Thoracic aorta (tissue), 2 donors: Measurements from ENCODE around the gene RBM28. TPM values are rescaled to one million over a fixed set of nuclear protein-coding genes. Genes with fewer than 3 reads are reported as not detected.

Source experiments
- ATAC-seq: fragments of 150-250 bp; one replicate; pipeline ENCODE4 v1.8.0; 2017; ENCODE audit warnings: low read depth; ENCODE audit not compliant: insufficient number of reproducible peaks, low FRiP score
- DNase-seq: peaks from one replicate; pipeline ENCODE4 v3.0.0-alpha.2; 2020; ENCODE audit warnings: low spot score
- H3K27ac ChIP-seq, 2 donors: fragments of 200-600 bp; sonication (generic); 1 replicate in 1 of 2; 2 replicates in 1 of 2; pipeline ENCODE4 v1.5.1; 2016; ENCODE audit warnings: mild to moderate bottlenecking in 2 of 2, moderate library complexity in 2 of 2
- H3K27me3 ChIP-seq: fragments of 200-600 bp; sonication (generic); replicated peaks from 2 replicates; pipeline ENCODE4 v1.6.0; 2016; ENCODE audit warnings: mild to moderate bottlenecking; ENCODE audit not compliant: insufficient read depth
- H3K36me3 ChIP-seq: fragments of 200-600 bp; sonication (generic); one replicate; pipeline ENCODE4 v1.5.1; 2016
- H3K4me1 ChIP-seq, 2 donors: fragments of 200-600 bp; sonication (generic); 1 replicate in 1 of 2; 2 replicates in 1 of 2; pipeline versions ENCODE4 v1.5.1 to v1.6.0; 2016; ENCODE audit warnings: low read depth in 2 of 2, mild to moderate bottlenecking in 1 of 2; ENCODE audit not compliant: control insufficient read depth in 1 of 2
- H3K4me3 ChIP-seq: fragments of 200-600 bp; sonication (generic); 2 replicates; pipeline ENCODE4 v1.5.1; 2016; ENCODE audit warnings: mild to moderate bottlenecking
- H3K9me3 ChIP-seq: fragments of 200-600 bp; sonication (generic); 2 replicates; pipeline ENCODE4 v1.5.1; 2016
- total RNA-seq, 2 donors: library from RNA; depleted of rRNA; stranded (reverse); fragments of >200 nt; gene quantifications; one replicate each; pipeline versions ENCODE4 v1.1.0 to v1.2.3, GENCODE V29; 2016
- TF ChIP-seq, protein P1 (sequence below): fragments of 200-600 bp; sonication (generic); IDR thresholded peaks from one replicate; pipeline ENCODE4 v1.5.1; 2019; ENCODE audit warnings: antibody characterized with exemption

RBM28 gene
- total RNA-seq, 2 donors from 2014 or later: 20.6 to 49.2 TPM

DNA sequence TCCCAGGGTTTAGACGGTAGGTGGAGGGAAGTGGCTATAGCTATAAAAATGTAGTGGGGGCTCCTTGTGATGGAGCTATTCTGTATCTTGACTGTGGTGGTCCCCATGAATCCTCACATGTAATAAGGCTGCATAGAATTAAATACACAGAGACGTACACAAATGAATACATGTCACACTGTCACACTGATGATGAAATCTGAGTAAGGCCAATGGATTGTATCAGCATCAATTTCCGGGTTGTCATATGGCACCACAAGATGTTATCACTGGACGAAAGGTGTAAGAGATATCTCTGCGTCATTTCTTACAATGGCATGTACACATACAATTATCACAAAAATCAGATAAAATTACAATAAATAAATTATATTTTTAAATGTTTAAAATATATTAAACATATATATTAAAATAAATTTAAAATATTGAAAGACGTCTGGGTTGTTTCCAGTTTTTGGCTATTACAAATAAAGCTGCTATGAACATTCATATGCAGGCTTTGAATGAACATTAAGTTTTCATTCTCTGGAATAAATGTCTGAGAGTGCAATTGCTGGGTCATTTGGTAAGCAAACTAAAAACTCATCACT lies 64.5 kb downstream of the RBM28 start:
- TF ChIP-seq, protein P1, sequence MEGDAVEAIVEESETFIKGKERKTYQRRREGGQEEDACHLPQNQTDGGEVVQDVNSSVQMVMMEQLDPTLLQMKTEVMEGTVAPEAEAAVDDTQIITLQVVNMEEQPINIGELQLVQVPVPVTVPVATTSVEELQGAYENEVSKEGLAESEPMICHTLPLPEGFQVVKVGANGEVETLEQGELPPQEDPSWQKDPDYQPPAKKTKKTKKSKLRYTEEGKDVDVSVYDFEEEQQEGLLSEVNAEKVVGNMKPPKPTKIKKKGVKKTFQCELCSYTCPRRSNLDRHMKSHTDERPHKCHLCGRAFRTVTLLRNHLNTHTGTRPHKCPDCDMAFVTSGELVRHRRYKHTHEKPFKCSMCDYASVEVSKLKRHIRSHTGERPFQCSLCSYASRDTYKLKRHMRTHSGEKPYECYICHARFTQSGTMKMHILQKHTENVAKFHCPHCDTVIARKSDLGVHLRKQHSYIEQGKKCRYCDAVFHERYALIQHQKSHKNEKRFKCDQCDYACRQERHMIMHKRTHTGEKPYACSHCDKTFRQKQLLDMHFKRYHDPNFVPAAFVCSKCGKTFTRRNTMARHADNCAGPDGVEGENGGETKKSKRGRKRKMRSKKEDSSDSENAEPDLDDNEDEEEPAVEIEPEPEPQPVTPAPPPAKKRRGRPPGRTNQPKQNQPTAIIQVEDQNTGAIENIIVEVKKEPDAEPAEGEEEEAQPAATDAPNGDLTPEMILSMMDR: no peak
- H3K36me3 ChIP-seq: no peaks in the 10 kb centered on the region
- ATAC-seq (no peak), DNase-seq (no peak)
- H3K27ac ChIP-seq: no peak overlapping the region
- peaks cover 11% of the 10 kb centered on the region for H3K9me3 ChIP-seq
- H3K4me1 ChIP-seq: no peaks in the 10 kb centered on the region
- no peaks in the 10 kb centered on the region for H3K27me3 ChIP-seq
- H3K4me3 ChIP-seq: no peak overlapping the region

DNA sequence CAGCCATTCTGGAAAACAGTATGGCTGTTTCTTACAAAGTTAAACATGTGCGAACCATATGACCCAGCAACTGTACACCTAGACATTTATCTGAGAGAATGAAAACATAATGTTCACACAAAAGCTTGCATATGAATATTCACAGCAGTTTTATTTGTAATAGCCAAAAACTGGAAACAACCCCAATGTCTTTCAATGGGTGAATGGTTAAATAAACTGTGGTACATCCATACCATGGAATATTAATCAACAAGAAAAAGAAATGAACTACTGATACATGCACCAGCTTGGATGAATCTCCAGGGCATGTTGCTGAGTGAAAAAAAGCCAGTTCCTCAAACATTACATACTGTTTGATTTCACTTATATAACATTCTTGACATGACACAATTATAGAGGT lies 65.3 kb downstream of the RBM28 start:
- H3K4me3 ChIP-seq: no peak overlapping the region
- no peaks in the 10 kb centered on the region for H3K4me1 ChIP-seq
- H3K36me3 ChIP-seq: no peaks in the 10 kb centered on the region
- H3K27me3 ChIP-seq: no peaks in the 10 kb centered on the region
- DNase-seq (no peak), ATAC-seq (no peak)
- H3K27ac ChIP-seq: no peak overlapping the region
- H3K9me3 ChIP-seq: peaks cover 11% of the 10 kb centered on the region
- TF ChIP-seq, protein P1: no peak

GRCh38 chr7:128275681-128276080 lies 68.0 kb downstream of the RBM28 start:
- Histone ChIP-seq H3K36me3 (no peaks in the 10 kb centered on the region), H3K27ac (no peak overlapping the region), H3K9me3 (peaks cover 11% of the 10 kb centered on the region), H3K4me3 (no peak overlapping the region), H3K27me3 (no peaks in the 10 kb centered on the region), H3K4me1 (peaks cover 0 to 16% of the 10 kb centered on the region in 2 donors)
- no peak for ATAC-seq
- TF ChIP-seq, protein P1: no peak
- DNase-seq: no peak

GRCh38 chr7:128274884-128275603 lies 68.7 kb downstream of the RBM28 start:
- Histone ChIP-seq H3K4me3 (no peak overlapping the region), H3K36me3 (no peaks in the 10 kb centered on the region), H3K27ac (no peak overlapping the region), H3K9me3 (peaks cover 5% of the 10 kb centered on the region), H3K27me3 (no peaks in the 10 kb centered on the region), H3K4me1 (peaks cover 0 to 17% of the 10 kb centered on the region in 2 donors)
- no peak for DNase-seq
- TF ChIP-seq, protein P1: no peak
- no peak for ATAC-seq

DNA sequence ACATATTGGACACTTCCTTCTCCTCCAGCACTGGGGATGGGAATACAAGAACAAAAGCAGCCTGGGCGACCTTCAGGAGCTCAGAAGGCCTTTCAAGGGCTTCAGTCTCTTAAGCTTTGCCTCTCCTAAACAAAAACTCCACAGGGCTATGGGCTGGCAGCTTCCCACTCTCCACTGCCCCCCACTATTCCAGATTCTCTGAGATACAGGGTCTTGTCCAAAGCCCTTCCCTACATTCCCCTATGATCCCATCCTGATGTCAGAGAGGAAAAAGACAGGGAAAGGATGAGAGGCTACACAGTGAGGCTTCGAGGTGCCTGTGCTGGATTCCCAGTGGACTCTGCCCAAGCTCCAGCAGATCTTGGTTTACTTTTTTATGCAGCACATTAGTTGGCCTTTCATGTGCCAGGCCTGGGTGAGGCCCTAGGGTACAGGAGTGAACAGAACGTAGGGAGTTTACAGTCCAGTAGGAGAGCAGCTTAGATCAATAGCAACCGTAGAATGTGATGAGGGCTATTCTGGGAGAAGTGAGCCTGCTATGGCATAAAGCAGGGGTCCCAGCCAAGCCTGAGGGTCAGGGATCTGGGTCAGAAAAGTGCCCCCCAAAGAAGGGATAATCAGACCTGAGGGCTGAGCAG lies 69.3 kb downstream of the RBM28 start:
- no peaks in the 10 kb centered on the region for H3K27me3 ChIP-seq
- DNase-seq (no peak), ATAC-seq (no peak)
- no peaks in the 10 kb centered on the region for H3K36me3 ChIP-seq
- peaks cover 0 to 17% of the 10 kb centered on the region in 2 donors for H3K4me1 ChIP-seq
- H3K4me3 ChIP-seq: no peak overlapping the region
- peaks cover 3% of the 10 kb centered on the region for H3K9me3 ChIP-seq
- H3K27ac ChIP-seq: no peak overlapping the region
- TF ChIP-seq, protein P1: no peak
